Measurements from ENCODE around the gene AXIN1. TPM values are rescaled to one million over a fixed set of nuclear protein-coding genes. Genes with fewer than 3 reads are reported as not detected.
"Not testable (repeated sequence)": the region's sequence is repeated elsewhere in the genome, so short reads cannot be mapped to it uniquely, and the experiment has no call there.

AXIN1 gene
- total RNA-seq, 1 donor from 2014 or later = 49.0 TPM

DNA sequence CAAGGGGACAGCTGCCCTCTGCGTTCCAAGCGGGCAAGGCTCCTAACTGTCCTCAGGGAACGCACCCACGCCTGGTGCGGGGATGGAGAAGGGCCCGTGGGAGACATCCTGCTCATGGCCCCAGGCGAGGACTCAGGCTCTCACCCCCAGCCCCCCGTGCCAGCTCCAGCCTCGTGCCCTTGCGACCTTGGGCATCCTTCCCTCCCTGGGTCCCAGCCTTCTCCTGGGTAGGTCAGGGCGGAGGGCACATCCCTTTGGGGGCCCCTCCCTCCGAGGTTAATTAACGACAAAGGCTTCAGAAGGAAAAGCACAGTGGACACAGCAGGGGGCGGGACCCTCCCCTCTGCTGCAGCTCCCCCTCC is 26.3 kb upstream of the AXIN1 start:
- no peak overlapping the region for H3K4me3 ChIP-seq (ENCODE audit: low read depth, low read length)
- no peak for FAIRE-seq

DNA sequence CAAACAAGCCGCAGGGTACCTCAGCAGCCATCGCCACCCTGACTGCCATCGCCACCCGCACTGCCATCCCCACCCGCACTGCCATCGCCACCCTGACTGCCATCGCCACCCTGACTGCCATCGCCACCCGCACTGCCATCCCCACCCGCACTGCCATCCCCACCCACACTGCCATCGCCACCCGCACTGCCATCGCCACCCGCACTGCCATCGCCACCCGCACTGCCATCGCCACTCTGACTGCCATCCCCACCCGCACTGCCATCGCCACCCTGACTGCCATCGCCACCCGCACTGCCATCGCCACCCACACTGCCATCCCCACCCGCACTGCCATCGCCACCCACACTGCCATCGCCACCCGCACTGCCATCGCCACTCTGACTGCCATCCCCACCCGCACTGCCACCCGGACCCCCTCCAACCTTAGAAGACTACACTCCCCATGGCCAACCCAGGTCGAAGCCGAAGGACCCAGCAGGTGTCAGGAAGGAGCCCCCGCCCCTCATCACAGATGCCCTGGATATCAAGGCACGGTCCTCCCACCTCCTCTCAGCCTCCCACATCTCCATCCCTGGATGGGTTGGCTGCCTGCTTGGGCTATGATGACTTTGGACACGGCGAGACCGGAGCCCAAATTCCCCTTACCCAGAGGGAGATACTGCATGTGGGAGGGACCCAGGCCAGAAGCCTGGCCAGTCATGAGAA is 25.7 kb upstream of the AXIN1 start:
- FAIRE-seq; H3K27me3 ChIP-seq (ENCODE audit: control insufficient read depth, insufficient read depth, low read length); H3K36me3 ChIP-seq (ENCODE audit: control insufficient read depth, insufficient read depth, low read length); DNase-seq (ENCODE audit: low read depth); H3K4me3 ChIP-seq (ENCODE audit: low read depth, low read length): not testable (repeated sequence)

More for the DNA sequence above, 26.3 kb upstream of the AXIN1 start:
- peaks cover 6% of the 10 kb centered on the region for H3K36me3 ChIP-seq (ENCODE audit: control insufficient read depth, insufficient read depth, low read length)
- DNase-seq (ENCODE audit: low read depth) = no peak
- no peaks in the 10 kb centered on the region for H3K27me3 ChIP-seq (ENCODE audit: control insufficient read depth, insufficient read depth, low read length)
- TF ChIP-seq, protein P1, sequence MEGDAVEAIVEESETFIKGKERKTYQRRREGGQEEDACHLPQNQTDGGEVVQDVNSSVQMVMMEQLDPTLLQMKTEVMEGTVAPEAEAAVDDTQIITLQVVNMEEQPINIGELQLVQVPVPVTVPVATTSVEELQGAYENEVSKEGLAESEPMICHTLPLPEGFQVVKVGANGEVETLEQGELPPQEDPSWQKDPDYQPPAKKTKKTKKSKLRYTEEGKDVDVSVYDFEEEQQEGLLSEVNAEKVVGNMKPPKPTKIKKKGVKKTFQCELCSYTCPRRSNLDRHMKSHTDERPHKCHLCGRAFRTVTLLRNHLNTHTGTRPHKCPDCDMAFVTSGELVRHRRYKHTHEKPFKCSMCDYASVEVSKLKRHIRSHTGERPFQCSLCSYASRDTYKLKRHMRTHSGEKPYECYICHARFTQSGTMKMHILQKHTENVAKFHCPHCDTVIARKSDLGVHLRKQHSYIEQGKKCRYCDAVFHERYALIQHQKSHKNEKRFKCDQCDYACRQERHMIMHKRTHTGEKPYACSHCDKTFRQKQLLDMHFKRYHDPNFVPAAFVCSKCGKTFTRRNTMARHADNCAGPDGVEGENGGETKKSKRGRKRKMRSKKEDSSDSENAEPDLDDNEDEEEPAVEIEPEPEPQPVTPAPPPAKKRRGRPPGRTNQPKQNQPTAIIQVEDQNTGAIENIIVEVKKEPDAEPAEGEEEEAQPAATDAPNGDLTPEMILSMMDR (IDR thresholded peaks at IDR 0.05; ENCODE audit: insufficient read depth, low read length, severe bottlenecking) = no peak

DNA sequence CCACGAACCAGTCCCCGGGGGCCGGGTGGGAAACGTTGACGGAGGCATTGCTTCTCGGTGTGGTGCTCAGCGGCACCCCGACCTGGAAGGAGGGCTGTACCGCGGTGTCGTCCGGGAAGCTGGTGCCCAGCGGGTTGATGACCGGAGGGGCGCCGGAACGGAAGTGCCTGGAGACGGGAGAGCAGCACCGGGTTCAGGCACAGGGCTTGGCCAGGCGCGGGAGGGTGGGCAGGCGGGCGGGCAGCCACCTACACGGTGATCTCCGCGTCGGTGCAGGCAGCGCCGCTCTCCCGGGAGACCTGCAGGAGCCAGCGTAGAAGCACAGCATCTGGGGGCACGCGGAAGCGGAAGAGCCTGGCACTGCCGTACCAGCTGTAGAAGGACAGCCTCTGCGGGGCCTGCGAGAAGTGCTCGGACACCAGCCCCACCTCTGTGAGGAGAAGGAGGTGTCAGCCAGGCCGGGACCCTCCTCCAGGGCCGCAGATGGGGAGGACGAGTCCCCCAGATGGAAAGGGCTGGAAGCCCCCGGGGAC is 25.0 kb upstream of the AXIN1 start:
- TF ChIP-seq, protein P1 (IDR thresholded peaks at IDR 0.05; ENCODE audit: insufficient read depth, low read length, severe bottlenecking) = no peak
- H3K36me3 ChIP-seq (ENCODE audit: control insufficient read depth, insufficient read depth, low read length) = peaks cover 6% of the 10 kb centered on the region
- DNase-seq (ENCODE audit: low read depth) = no peak
- H3K27me3 ChIP-seq (ENCODE audit: control insufficient read depth, insufficient read depth, low read length) = no peaks in the 10 kb centered on the region
- no peak for FAIRE-seq
- no peak overlapping the region for H3K4me3 ChIP-seq (ENCODE audit: low read depth, low read length)

DNA sequence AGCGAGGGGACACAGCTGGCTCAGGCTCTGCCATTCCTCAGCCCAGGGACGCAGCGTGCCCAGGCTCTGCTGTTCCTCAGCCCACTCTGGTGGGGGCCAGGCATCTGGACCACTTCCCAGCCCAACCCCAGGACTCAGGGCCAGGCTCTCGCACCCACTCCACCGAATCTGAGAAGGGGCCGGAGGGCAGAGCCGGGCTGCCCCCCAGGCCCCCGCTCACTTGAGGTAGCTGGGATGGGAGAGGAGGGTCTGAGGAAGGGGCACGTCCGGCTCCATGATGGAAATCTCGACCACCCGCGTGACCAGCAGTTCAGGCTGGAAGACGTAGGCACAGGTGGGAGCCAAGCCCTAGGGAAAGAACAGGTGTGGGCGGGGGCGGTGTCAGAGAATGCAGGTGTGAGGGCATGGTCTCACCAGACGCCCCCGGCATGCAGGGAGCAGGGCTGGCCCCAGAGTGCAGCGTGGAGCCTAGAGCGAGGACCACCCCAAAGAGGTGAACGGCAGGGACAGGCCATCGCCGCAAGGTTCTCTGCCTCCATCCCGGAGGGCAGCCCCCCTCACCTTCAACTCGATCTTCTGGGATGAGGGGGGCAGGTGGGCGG is 24.4 kb upstream of the AXIN1 start:
- FAIRE-seq (no peak), DNase-seq (ENCODE audit: low read depth) (no peak)
- TF ChIP-seq, protein P1 (IDR thresholded peaks at IDR 0.05; ENCODE audit: insufficient read depth, low read length, severe bottlenecking) = no peak
- no peak overlapping the region for H3K4me3 ChIP-seq (ENCODE audit: low read depth, low read length)
- H3K36me3 ChIP-seq (ENCODE audit: control insufficient read depth, insufficient read depth, low read length) = peaks cover 9% of the 10 kb centered on the region
- no peaks in the 10 kb centered on the region for H3K27me3 ChIP-seq (ENCODE audit: control insufficient read depth, insufficient read depth, low read length)

DNA sequence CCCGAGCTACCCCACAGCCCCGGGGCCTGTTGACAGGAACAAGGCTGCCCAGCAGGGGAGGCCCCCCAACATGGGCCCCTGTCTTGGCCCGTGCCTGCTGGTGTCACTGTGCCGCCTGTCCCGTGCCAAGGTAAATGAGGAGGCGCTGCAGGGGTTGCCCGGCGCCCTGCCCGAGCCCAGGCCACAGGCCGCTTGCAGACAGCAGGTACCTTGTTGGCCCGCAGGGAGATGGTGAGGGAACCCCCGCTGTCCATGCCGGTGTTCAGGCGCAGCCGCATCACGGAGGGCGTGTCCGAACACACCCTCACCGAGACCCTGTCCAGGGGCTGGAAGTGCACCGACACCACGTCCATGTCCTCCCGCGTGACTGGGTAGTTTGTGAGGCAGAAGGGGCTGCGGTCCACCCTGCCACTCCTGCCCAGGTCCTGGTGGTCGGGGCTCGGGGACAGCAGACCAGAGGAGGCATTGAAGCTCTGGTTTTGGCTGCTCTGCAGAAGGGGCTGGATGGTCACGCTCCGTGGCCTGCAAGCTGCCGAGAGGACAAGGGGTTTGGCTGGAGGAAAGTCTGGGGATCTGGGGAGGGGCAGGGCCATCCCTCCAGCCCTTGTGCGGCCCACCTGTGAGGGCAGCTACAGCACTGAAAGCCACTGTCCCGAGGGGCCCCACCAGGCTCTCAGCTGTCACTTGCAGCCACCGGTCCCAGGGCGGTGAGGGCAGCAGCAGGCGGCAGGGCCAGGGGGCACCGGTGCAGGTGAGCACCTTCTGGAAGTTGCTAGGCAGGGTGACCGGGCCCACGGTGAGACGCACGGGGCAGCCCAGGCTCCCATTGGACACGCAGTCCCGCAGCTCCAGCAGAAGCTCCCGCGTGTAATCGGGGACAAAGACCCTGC is 23.6 kb upstream of the AXIN1 start:
- DNase-seq (ENCODE audit: low read depth) = no peak
- Histone ChIP-seq H3K4me3 (ENCODE audit: low read depth, low read length) (no peak overlapping the region), H3K36me3 (ENCODE audit: control insufficient read depth, insufficient read depth, low read length) (peaks cover 11% of the 10 kb centered on the region), H3K27me3 (ENCODE audit: control insufficient read depth, insufficient read depth, low read length) (no peaks in the 10 kb centered on the region)
- TF ChIP-seq, protein P1 (IDR thresholded peaks at IDR 0.05; ENCODE audit: insufficient read depth, low read length, severe bottlenecking) = no peak
- no peak for FAIRE-seq

DNA sequence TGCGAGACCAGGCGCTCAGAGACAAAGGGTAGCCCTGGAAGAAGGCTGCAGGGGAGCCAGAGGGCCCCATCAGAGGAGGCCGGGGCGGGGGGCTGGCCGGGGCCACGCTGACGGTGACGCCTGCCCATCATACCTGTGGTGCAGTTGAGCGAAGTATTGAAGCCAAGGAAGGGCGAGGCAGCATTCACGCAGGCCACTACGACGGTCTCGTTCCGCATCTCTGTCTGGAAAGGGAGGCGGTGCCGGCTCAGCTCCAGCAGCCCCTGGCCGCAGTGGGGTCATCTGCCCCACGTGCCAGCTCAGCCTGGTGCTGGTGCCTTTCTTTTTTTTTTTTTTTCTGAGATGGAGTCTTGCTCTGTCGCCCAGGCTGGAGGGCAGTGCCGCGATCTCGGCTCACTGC is 22.7 kb upstream of the AXIN1 start:
- Histone ChIP-seq H3K27me3 (ENCODE audit: control insufficient read depth, insufficient read depth, low read length) (no peaks in the 10 kb centered on the region), H3K4me3 (ENCODE audit: low read depth, low read length) (no peak overlapping the region), H3K36me3 (ENCODE audit: control insufficient read depth, insufficient read depth, low read length) (peaks cover 11% of the 10 kb centered on the region)
- DNase-seq (ENCODE audit: low read depth) = no peak
- TF ChIP-seq, protein P1 (IDR thresholded peaks at IDR 0.05; ENCODE audit: insufficient read depth, low read length, severe bottlenecking) = no peak
- FAIRE-seq = no peak
